KMS-11 (cell line): ENCODE measurements around the gene SLC7A7.

ENCODE experiments used
- H2AFZ ChIP-seq: fragments of 200-600 bp; sonication (generic); 2 replicates; pipeline ENCODE4 v1.6.1; 2016; ENCODE audit warnings: antibody characterized with exemption, mixed run types, low read depth
- H3K27ac ChIP-seq: fragments of 200-600 bp; sonication (generic); 2 replicates; pipeline ENCODE4 v1.6.1; 2016; ENCODE audit warnings: mild to moderate bottlenecking, mixed run types
- H3K27me3 ChIP-seq: fragments of 200-600 bp; sonication (generic); 2 replicates; pipeline ENCODE4 v1.6.1; 2017; ENCODE audit warnings: mild to moderate bottlenecking, low read depth, mixed run types, moderate library complexity; ENCODE audit not compliant: insufficient read depth
- H3K36me3 ChIP-seq: fragments of 200-600 bp; sonication (generic); 2 replicates; pipeline ENCODE4 v1.6.1; 2017; ENCODE audit warnings: mild to moderate bottlenecking, mixed run types; ENCODE audit not compliant: insufficient read depth
- H3K4me1 ChIP-seq: fragments of 200-600 bp; sonication (generic); 2 replicates; pipeline ENCODE4 v1.6.1; 2016; ENCODE audit warnings: mild to moderate bottlenecking, low read depth, mixed run types; ENCODE audit not compliant: poor library complexity, severe bottlenecking
- H3K4me2 ChIP-seq: fragments of 200-600 bp; sonication (generic); 2 replicates; pipeline ENCODE4 v1.7.0; 2016; ENCODE audit warnings: mild to moderate bottlenecking, mixed run types
- H3K4me3 ChIP-seq: fragments of 200-600 bp; sonication (generic); IDR thresholded peaks from 2 replicates; pipeline ENCODE4 v1.6.1; 2017; ENCODE audit warnings: low read depth, low read length, mixed read lengths; ENCODE audit not compliant: insufficient read depth
- H3K79me2 ChIP-seq: fragments of 200-600 bp; sonication (generic); 2 replicates; pipeline ENCODE4 v1.6.1; 2016; ENCODE audit warnings: low read depth, mixed run types; ENCODE audit not compliant: insufficient read depth
- H3K9ac ChIP-seq: fragments of 200-600 bp; sonication (generic); 2 replicates; pipeline ENCODE4 v1.6.1; 2016; ENCODE audit warnings: mild to moderate bottlenecking, mixed run types
- H4K20me1 ChIP-seq: fragments of 200-600 bp; sonication (generic); 2 replicates; pipeline ENCODE4 v1.6.1; 2016; ENCODE audit warnings: mild to moderate bottlenecking, mixed run types; ENCODE audit not compliant: insufficient read depth
- TF ChIP-seq, protein P1 (sequence below): fragments of 200-600 bp; sonication (generic); conservative IDR thresholded peaks from 2 replicates; pipeline ENCODE4 v1.6.1; 2017; ENCODE audit warnings: low read depth, mild to moderate bottlenecking, antibody characterized with exemption, low read length, moderate library complexity, mixed read lengths

The SLC7A7 gene

DNA sequence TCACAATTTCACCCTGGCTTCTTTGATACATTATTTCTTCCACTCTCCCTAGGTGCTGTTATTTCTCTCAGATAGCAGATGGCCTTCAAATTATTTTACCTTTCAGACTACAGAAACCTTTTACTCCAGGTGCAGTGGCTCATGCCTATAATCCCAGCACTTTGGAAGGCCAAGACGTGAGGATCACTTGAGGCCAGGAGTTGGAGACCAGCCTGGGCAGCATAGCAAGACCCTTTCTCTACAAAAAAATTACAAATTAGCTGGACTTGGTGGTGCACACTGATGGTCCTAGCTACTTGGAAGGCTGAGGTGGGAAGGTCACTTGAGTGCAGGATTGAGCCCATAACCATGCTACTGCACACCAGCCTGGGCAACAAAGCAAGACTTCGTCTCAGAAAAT, 23.1 kb downstream of the SLC7A7 start:
- Histone ChIP-seq H4K20me1 (no peaks in the 10 kb centered on the region), H3K9ac (no peak overlapping the region), H3K4me3 (no peak overlapping the region), H3K79me2 (no peaks in the 10 kb centered on the region), H2AFZ (no peak overlapping the region), H3K4me1 (peaks cover 43% of the 10 kb centered on the region), H3K27me3 (no peaks in the 10 kb centered on the region), H3K4me2 (no peak overlapping the region), H3K36me3 (no peaks in the 10 kb centered on the region), H3K27ac (no peak overlapping the region)
- TF ChIP-seq, protein P1, sequence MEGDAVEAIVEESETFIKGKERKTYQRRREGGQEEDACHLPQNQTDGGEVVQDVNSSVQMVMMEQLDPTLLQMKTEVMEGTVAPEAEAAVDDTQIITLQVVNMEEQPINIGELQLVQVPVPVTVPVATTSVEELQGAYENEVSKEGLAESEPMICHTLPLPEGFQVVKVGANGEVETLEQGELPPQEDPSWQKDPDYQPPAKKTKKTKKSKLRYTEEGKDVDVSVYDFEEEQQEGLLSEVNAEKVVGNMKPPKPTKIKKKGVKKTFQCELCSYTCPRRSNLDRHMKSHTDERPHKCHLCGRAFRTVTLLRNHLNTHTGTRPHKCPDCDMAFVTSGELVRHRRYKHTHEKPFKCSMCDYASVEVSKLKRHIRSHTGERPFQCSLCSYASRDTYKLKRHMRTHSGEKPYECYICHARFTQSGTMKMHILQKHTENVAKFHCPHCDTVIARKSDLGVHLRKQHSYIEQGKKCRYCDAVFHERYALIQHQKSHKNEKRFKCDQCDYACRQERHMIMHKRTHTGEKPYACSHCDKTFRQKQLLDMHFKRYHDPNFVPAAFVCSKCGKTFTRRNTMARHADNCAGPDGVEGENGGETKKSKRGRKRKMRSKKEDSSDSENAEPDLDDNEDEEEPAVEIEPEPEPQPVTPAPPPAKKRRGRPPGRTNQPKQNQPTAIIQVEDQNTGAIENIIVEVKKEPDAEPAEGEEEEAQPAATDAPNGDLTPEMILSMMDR = no peak

DNA sequence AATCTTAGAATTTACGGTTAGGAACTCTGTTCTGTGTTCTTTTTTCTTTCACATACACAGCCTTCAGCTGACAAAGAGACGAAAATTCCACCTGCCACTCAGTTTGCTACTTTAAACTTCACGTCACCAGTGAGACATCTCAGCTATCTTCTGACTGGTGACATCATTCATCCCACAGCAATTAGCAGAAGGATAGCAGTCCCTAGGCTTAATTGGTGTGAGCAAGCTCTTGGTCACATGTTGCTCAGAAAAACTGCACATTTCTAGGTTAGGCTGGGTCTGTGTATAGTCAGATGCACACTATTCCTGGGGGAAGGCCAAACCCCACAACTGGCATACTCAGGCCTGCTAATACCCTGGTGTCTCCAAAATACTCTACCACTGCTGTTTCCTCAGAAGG, 23.9 kb downstream of the SLC7A7 start:
- Histone ChIP-seq H2AFZ (no peak overlapping the region), H3K27me3 (no peaks in the 10 kb centered on the region), H3K27ac (no peak overlapping the region), H3K79me2 (no peaks in the 10 kb centered on the region), H3K4me2 (no peak overlapping the region), H3K36me3 (no peaks in the 10 kb centered on the region), H3K9ac (no peak overlapping the region), H3K4me1 (peaks cover 36% of the 10 kb centered on the region), H3K4me3 (no peak overlapping the region), H4K20me1 (no peaks in the 10 kb centered on the region)
- TF ChIP-seq, protein P1 = no peak

DNA sequence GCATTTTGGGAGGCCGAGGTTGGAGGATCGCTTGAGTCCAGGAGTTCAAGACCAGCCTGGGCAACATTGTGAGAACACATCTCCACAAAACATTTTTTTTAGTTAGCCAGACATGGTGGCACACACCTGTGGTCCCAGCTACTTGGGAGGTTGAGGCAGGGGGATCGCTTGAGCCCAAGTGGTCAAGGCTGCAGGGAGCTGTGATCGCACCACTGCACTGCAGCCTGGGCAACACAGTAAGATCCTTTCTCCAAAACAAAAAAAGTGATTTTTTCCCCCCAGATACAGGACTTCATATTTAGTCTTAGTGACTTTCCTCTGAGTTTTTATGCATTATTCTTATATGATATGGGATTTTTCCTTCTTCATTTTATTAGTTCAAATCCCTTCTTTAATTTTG, 28.6 kb downstream of the SLC7A7 start:
- H2AFZ ChIP-seq = no peak overlapping the region
- TF ChIP-seq, protein P1 = no peak
- H3K36me3 ChIP-seq = no peaks in the 10 kb centered on the region
- H3K27ac ChIP-seq = no peak overlapping the region
- H3K4me2 ChIP-seq = no peak overlapping the region
- no peaks in the 10 kb centered on the region for H3K79me2 ChIP-seq
- H3K9ac ChIP-seq = no peak overlapping the region
- H3K27me3 ChIP-seq = no peaks in the 10 kb centered on the region
- no peak overlapping the region for H3K4me3 ChIP-seq
- no peaks in the 10 kb centered on the region for H4K20me1 ChIP-seq
- peaks cover 39% of the 10 kb centered on the region for H3K4me1 ChIP-seq

DNA sequence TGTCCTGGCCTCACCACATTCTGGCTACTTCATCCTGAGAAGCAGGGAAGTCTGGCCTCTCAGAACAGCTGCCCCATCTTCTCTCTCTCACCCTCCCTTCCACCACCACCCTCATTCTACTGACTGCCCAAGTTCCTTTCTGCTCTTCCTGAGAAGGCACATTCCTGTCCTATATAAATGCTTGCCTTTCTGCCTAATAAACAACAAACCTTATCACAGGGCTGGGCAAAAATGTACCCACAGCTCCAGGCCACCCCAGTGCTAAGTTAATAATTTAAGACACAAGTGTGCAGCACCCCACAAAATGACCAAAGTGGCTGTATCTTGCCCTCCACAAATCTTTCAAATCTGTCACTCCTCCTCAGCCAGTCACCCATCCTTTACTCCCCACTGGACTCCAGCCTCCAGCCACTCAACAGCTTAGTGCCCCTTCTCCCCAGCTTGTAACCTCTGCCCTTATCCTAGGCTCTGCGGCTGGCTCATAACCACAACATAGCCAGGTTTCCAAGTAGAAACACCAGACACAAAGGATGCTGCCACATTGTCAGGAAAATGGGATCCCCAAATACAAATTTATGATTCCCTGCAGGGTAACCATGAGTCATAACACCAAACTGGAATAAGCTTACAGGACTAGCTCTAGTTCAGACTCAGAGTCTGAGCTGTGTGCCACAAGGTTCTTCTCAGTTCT, 33.8 kb downstream of the SLC7A7 start:
- TF ChIP-seq, protein P1 = no peak
- H3K27ac ChIP-seq = peak overlapping the region; percentile 33; the same call in 1 of the 2 replicates
- peaks cover 40% of the 10 kb centered on the region for H3K4me1 ChIP-seq
- H4K20me1 ChIP-seq = no peaks in the 10 kb centered on the region
- no peaks in the 10 kb centered on the region for H3K79me2 ChIP-seq
- H2AFZ ChIP-seq = no peak overlapping the region
- no peak overlapping the region for H3K9ac ChIP-seq
- H3K4me3 ChIP-seq = no peak overlapping the region
- H3K36me3 ChIP-seq = no peaks in the 10 kb centered on the region
- no peaks in the 10 kb centered on the region for H3K27me3 ChIP-seq
- H3K4me2 ChIP-seq = peak overlapping the region; percentile 9; the same call in 1 of the 2 replicates
